Epithelial cell of umbilical artery (primary cell): ENCODE data around the gene NALF2. TPM values are rescaled to one million over a fixed set of nuclear protein-coding genes. Genes with fewer than 3 reads are reported as not detected.

Experiments
- total RNA-seq: library from RNA; depleted of rRNA; stranded (reverse); fragments of >200 nt; gene quantifications from 2 replicates; pipeline ENCODE4 v1.2.3, GENCODE V29; 2014

NALF2 gene
- total RNA-seq, result not detected in 2 replicates

DNA sequence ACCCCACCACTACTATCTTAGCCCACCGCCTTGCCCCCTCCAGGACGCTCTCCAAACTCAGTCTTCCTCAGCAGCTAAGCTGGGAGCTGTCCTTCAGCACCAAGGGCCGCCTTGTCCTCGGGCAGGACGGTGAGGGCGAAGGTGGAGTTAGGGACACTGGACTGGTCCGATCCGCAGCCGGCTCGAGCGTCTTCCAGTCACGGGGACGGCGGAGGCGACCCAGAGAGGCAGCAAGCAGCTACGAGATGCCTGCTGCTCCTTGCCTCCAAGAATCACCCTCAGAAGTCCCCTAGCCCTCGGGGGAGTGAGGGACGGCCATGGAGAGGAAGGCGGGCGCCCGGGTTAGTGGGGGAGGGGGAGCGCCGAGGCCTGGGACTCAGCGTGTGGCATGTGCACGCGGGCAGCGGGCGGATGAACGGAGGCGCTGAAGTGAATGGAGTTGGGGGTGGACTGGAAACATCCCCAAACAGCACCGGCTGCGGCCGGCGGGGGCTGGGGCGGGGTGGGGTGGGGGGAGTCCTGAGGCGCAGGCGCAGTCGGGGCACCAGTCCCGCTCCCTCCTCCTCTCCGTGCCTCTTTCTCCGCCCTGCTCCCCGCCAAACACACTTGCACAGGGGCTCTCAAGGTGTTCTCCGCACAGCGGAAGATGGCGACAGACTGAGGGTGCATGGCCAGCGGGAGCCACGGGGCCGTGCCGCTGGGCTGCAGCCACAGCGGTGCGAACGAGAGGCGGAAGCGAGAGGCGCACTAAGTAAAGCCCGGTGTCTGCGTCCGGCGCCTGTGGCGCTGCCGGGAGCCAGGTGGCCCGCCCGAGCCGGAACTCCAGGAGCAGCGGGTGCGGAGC, at the start of gene NALF2:
NALF2 (plus strand) TSS at position 545 of the 844 bp plus-strand sequence. CDS start 957 bp downstream, outside the sequence.

Other genes starting within 250 kb of the NALF2 start
- gene EDA, start 111.8 kb downstream of the NALF2 start, total RNA-seq, result 0.46 and 0.97 TPM in 2 replicates